ENCODE results near the gene NELFB. TPM values are rescaled to one million over a fixed set of nuclear protein-coding genes. Genes with fewer than 3 reads are reported as not detected.

Gene NELFB
- total RNA-seq: 47.3 and 67.0 TPM in 2 replicates

GRCh38 chr9:137254624-137255447 is at the start of gene NELFB:
NELFB (plus strand) TSS chr9:137255327.
- H3K4me3 ChIP-seq (ENCODE audit: low read depth, low read length): peak within 1 kb of the TSS; percentile 67
- DNase-seq (ENCODE audit: low read depth): no peak
- H3K27me3 ChIP-seq (ENCODE audit: control insufficient read depth, insufficient read depth, low read length): no peaks in the 10 kb centered on the region
- TF ChIP-seq CTCF (IDR thresholded peaks at IDR 0.05; ENCODE audit: insufficient read depth, low read length, poor library complexity, severe bottlenecking): no peak
- H3K36me3 ChIP-seq (ENCODE audit: control insufficient read depth, insufficient read depth, low read length): no peaks in the 10 kb centered on the region

DNA sequence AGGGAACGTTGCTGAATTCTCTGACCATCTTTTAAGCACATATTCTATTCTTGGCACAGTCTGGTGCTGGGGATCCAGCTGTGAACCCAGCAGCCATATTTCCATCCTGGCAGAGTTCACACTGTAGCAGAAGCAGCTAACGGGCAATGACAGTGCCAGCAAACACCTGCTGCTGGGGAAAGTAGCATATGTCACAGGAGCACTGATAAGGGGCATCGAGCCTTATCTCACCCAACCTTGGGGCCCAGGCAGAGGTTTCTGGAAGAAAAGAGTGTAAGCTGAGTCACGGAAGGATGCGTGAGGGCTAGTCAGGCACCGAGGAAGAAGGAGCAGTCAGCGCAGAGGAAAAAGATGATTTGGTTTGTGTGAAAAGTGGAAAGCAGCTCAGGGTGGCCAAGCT is 48.5 kb upstream of the NELFB start:
- TF ChIP-seq CTCF (IDR thresholded peaks at IDR 0.05; ENCODE audit: insufficient read depth, low read length, poor library complexity, severe bottlenecking): no peak
- Histone ChIP-seq H3K27me3 (ENCODE audit: control insufficient read depth, insufficient read depth, low read length) (no peaks in the 10 kb centered on the region), H3K36me3 (ENCODE audit: control insufficient read depth, insufficient read depth, low read length) (no peaks in the 10 kb centered on the region), H3K4me3 (ENCODE audit: low read depth, low read length) (no peak overlapping the region)
- DNase-seq (ENCODE audit: low read depth): no peak

- H3K27me3 ChIP-seq (ENCODE audit: control insufficient read depth, insufficient read depth, low read length): no peaks in the 10 kb centered on the region
- no peak overlapping the region for H3K4me3 ChIP-seq (ENCODE audit: low read depth, low read length)
- no peak for TF ChIP-seq CTCF (IDR thresholded peaks at IDR 0.05; ENCODE audit: insufficient read depth, low read length, poor library complexity, severe bottlenecking)
- DNase-seq (ENCODE audit: low read depth): no peak
- H3K36me3 ChIP-seq (ENCODE audit: control insufficient read depth, insufficient read depth, low read length): no peaks in the 10 kb centered on the region
Measured at GRCh38 chr9:137211532-137211931, 43.6 kb upstream of the NELFB start.

DNA sequence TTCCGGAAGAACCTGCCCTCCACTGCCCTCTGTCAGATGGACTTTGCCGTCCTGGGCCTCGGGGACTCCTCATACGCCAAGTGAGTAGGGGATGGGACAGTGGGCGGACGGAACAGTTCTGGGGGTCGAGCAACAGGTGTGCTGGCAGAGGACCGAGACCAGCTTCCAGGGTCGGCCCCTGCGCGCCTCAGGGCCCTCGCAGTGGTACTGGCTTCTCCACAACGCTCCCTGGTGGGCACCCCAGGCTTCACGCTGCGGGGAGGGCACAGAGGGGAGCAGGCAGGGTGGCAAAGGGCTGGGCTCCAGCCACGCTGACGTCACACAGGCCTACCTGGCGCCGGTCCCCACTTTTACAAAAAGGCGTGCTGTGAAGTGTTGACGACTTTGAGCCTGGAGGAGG is 42.6 kb upstream of the NELFB start:
- no peak for DNase-seq (ENCODE audit: low read depth)
- TF ChIP-seq CTCF (IDR thresholded peaks at IDR 0.05; ENCODE audit: insufficient read depth, low read length, poor library complexity, severe bottlenecking): no peak
- H3K36me3 ChIP-seq (ENCODE audit: control insufficient read depth, insufficient read depth, low read length): no peaks in the 10 kb centered on the region

GRCh38 chr9:137213160-137214060 is 41.7 kb upstream of the NELFB start:
- no peak for DNase-seq (ENCODE audit: low read depth)
- TF ChIP-seq CTCF (IDR thresholded peaks at IDR 0.05; ENCODE audit: insufficient read depth, low read length, poor library complexity, severe bottlenecking): peak; percentile 30
- Histone ChIP-seq H3K27me3 (ENCODE audit: control insufficient read depth, insufficient read depth, low read length) (no peaks in the 10 kb centered on the region), H3K4me3 (ENCODE audit: low read depth, low read length) (no peak overlapping the region), H3K36me3 (ENCODE audit: control insufficient read depth, insufficient read depth, low read length) (no peaks in the 10 kb centered on the region)

More for the DNA sequence above, 42.6 kb upstream of the NELFB start:
- no peak overlapping the region for H3K4me3 ChIP-seq (ENCODE audit: low read depth, low read length)
- H3K27me3 ChIP-seq (ENCODE audit: control insufficient read depth, insufficient read depth, low read length): no peaks in the 10 kb centered on the region
